HepG2 (cell line): Measurements from ENCODE around the gene IL2RA. TPM values are rescaled to one million over a fixed set of nuclear protein-coding genes. Genes with fewer than 3 reads are reported as not detected.
A peak's percentile ranks its signal among the peaks of the same experiment; 100 is the strongest.

Source experiments
- ATAC-seq: fragments of 200-7000 bp; cut with Tn5 transposase; 3 replicates; pipeline ENCODE4 v1.9.1; 2020; ENCODE audit warnings: mild to moderate bottlenecking, moderate library complexity
- BruUV-seq: library from RNA; stranded (reverse); fragments of 400-500 nt; replicated peaks from 2 replicates; lab custom pipeline; 2021; lab: Mats Ljungman, UMichigan
- CTCF ChIA-PET: fragments of 300-600 bp; formaldehyde crosslinking; extraction: SDS; loops from one replicate; lab custom pipeline; 2021; ENCODE audit warnings: low total read pairs, inconsistent platforms, low intra/inter-chr PET ratio; lab: Yijun Ruan, JAX
- POLR2A ChIA-PET: fragments of 350-600 bp; sonication (Branson Sonifier 250); formaldehyde crosslinking; loops from one replicate; lab custom pipeline; 2020; ENCODE audit warnings: antibody characterized with exemption, inconsistent platforms; lab: Yijun Ruan, JAX
- DNase-seq: peaks from one replicate; pipeline ENCODE4 v3.0.0-alpha.2; 2015; ENCODE audit warnings: low spot score
- FAIRE-seq: peaks from 3 replicates; lab custom pipeline; 2011; peaks lifted over from hg19 to GRCh38; lab: Jason Lieb, UNC
- H2AFZ ChIP-seq: one replicate; pipeline ENCODE4 v1.6.1; 2011; ENCODE audit warnings: low read length, inconsistent platforms
- H3K27ac ChIP-seq: fragments of 300-600 bp; 3 replicates; pipeline ENCODE4 v1.8.0; 2011; ENCODE audit warnings: mixed run types, mild to moderate bottlenecking, mixed read lengths, low read length, inconsistent platforms; ENCODE audit not compliant: insufficient read depth; ENCODE audit errors: extremely low read length
- H3K27me3 ChIP-seq, 2 experiments: fragments of 200-600 bp in 1 of 2; 2 replicates in 1 of 2; 3 replicates in 1 of 2; pipeline versions ENCODE4 v1.6.0 to v1.8.0; 2011; ENCODE audit warnings: low read length in 2 of 2, mild to moderate bottlenecking in 2 of 2, moderate library complexity in 2 of 2, inconsistent platforms in 1 of 2; ENCODE audit not compliant: insufficient read depth in 2 of 2, control insufficient read depth in 1 of 2
- H3K36me3 ChIP-seq, 2 experiments: fragments of 200-600 bp in 1 of 2; replicated peaks in 1 of 2; 2 replicates in 1 of 2; 3 replicates in 1 of 2; pipeline versions ENCODE4 v1.5.1 to v1.8.0; 2011; ENCODE audit warnings: low read length in 2 of 2, inconsistent platforms in 1 of 2; ENCODE audit not compliant: insufficient read depth in 2 of 2, control insufficient read depth in 1 of 2
- H3K4me1 ChIP-seq: 2 replicates; pipeline ENCODE4 v1.5.1; 2012; ENCODE audit warnings: low read length, inconsistent platforms; ENCODE audit not compliant: insufficient read depth
- H3K4me2 ChIP-seq: 2 replicates; pipeline ENCODE4 v1.6.0; 2011; ENCODE audit warnings: low read depth, low read length, inconsistent platforms
- H3K4me3 ChIP-seq, 3 experiments: fragments of 200-600 bp in 1 of 3; sonication (generic), shearing (Covaris generic) in 1 of 3; replicated peaks in 1 of 3; 2 replicates each; pipeline ENCODE4 v1.5.1; 2011 to 2016; ENCODE audit warnings: low read length in 3 of 3, inconsistent platforms in 2 of 3, low read depth in 2 of 3, mild to moderate bottlenecking in 2 of 3, control low read depth in 1 of 3, mixed read lengths in 1 of 3; ENCODE audit not compliant: insufficient read depth in 1 of 3
- H3K79me2 ChIP-seq: one replicate; pipeline ENCODE4 v1.6.1; 2011; ENCODE audit warnings: low read length, inconsistent platforms; ENCODE audit not compliant: insufficient read depth
- H3K9ac ChIP-seq: 2 replicates; pipeline ENCODE4 v1.6.0; 2011; ENCODE audit warnings: mild to moderate bottlenecking, low read depth, low read length, inconsistent platforms; ENCODE audit not compliant: insufficient read depth
- H3K9me3 ChIP-seq: 2 replicates; pipeline ENCODE4 v1.5.1; 2012; ENCODE audit warnings: mild to moderate bottlenecking, low read length
- H4K20me1 ChIP-seq: 2 replicates; pipeline ENCODE4 v1.6.0; 2011; ENCODE audit warnings: inconsistent platforms, mild to moderate bottlenecking, low read length, moderate library complexity; ENCODE audit not compliant: insufficient read depth
- BCL6 ChIP-seq: IDR thresholded peaks from 2 replicates; pipeline ENCODE4 v1.6.1; 2016; ENCODE audit warnings: missing genetic modification reagents, missing compliant biosample characterization
- ERF ChIP-seq: IDR thresholded peaks from 2 replicates; pipeline ENCODE4 v1.6.1; 2018; ENCODE audit warnings: missing biosample characterization, missing genetic modification reagents
- FOSL2 ChIP-seq: sonication (generic); formaldehyde crosslinking; IDR thresholded peaks from 2 replicates; pipeline ENCODE4 v1.4.0; 2020; ENCODE audit warnings: missing genetic modification reagents
- FOXA1 ChIP-seq, 2 experiments: fragments of 450-650 bp in 1 of 2; sonication (generic) in 1 of 2; formaldehyde crosslinking in 1 of 2; IDR thresholded peaks; 2 replicates each; pipeline versions ENCODE4 v1.4.0 to v1.6.1; 2016 to 2020; ENCODE audit warnings: missing genetic modification reagents in 1 of 2
- PAF1 ChIP-seq: IDR thresholded peaks from 2 replicates; pipeline ENCODE4 v1.6.1; 2016; ENCODE audit warnings: missing genetic modification reagents, missing compliant biosample characterization
- RAD51 ChIP-seq: fragments of 450-650 bp; IDR thresholded peaks from 2 replicates; pipeline ENCODE4 v1.6.1; 2016; ENCODE audit warnings: borderline replicate concordance
- RBM22 ChIP-seq: fragments of 200-400 bp; formaldehyde crosslinking; optimal IDR thresholded peaks from 2 replicates; pipeline ENCODE3; 2017; ENCODE audit warnings: mild to moderate bottlenecking, low read length, moderate library complexity
- REXO4 ChIP-seq: sonication (generic); formaldehyde crosslinking; IDR thresholded peaks from 2 replicates; pipeline ENCODE4 v1.8.0; 2022; ENCODE audit warnings: missing genetic modification reagents, mild to moderate bottlenecking, borderline replicate concordance
- RFX3 ChIP-seq: IDR thresholded peaks from 2 replicates; pipeline ENCODE4 v1.6.1; 2016; ENCODE audit warnings: missing biosample characterization, missing genetic modification reagents
- SRSF4 ChIP-seq: fragments of 200-400 bp; formaldehyde crosslinking; IDR thresholded peaks from one replicate; pipeline ENCODE4 v1.6.1; 2018; ENCODE audit warnings: mild to moderate bottlenecking, low read depth, low read length, moderate library complexity; ENCODE audit not compliant: poor library complexity, severe bottlenecking
- SYNCRIP ChIP-seq: fragments of 200-400 bp; formaldehyde crosslinking; IDR thresholded peaks from 2 replicates; pipeline ENCODE4 v1.6.1; 2018; ENCODE audit warnings: mild to moderate bottlenecking, low read depth, low read length; ENCODE audit not compliant: insufficient read depth
- TEF ChIP-seq: sonication (generic); formaldehyde crosslinking; IDR thresholded peaks from 2 replicates; pipeline ENCODE4 v1.5.0; 2020; ENCODE audit warnings: missing genetic modification reagents
- TGIF2 ChIP-seq: IDR thresholded peaks from 2 replicates; pipeline ENCODE4 v1.6.1; 2016; ENCODE audit warnings: control low read depth, missing compliant biosample characterization
- TMF1 ChIP-seq: sonication (generic); formaldehyde crosslinking; IDR thresholded peaks from 2 replicates; pipeline ENCODE4 v1.8.1; 2022; ENCODE audit warnings: low read depth, missing genetic modification reagents
- ZFP1 ChIP-seq: IDR thresholded peaks from 2 replicates; pipeline ENCODE4 v1.6.1; 2016
- ZNF510 ChIP-seq: sonication (generic); formaldehyde crosslinking; IDR thresholded peaks from 2 replicates; pipeline ENCODE4 v1.4.0; 2020; ENCODE audit warnings: low read depth, mild to moderate bottlenecking, missing genetic modification reagents
- ZNF572 ChIP-seq: sonication (generic); formaldehyde crosslinking; IDR thresholded peaks from 2 replicates; pipeline ENCODE4 v1.5.1; 2020; ENCODE audit warnings: mild to moderate bottlenecking, missing genetic modification reagents
- ZSCAN22 ChIP-seq: sonication (generic); formaldehyde crosslinking; IDR thresholded peaks from 2 replicates; pipeline ENCODE4 v1.4.0; 2020; ENCODE audit warnings: mild to moderate bottlenecking, missing genetic modification reagents
- WGBS: methylation state at CpG from one replicate; pipeline ENCODE4 v1.1.6; 2017; ENCODE audit warnings: low lambda C conversion rate; 5-methylcytosine and 5-hydroxymethylcytosine counted together
- in situ Hi-C: cut with HindIII; loops from 2 replicates; pipeline ENCODE4 v1.10.0; 2017; ENCODE audit warnings: low pct_unique_long_range_greater_than_20kb; ENCODE audit not compliant: extremely low pct_ligation_motif_present
- intact Hi-C: fragments of 100-400 bp; cut with micrococcal nuclease; formaldehyde crosslinking; loops from one replicate; pipeline ENCODE4 v1.10.0; 2022; ENCODE audit not compliant: unreplicated experiment
- polyA plus RNA-seq, 8 experiments: library from polyadenylated mRNA; depleted of rRNA in 3 of 8; stranded (reverse) in 7 of 8; unstranded in 1 of 8; fragments of >200 nt; fragmentation: Illumina TruSeq in 4 of 8; extraction: Trizol in 4 of 8; gene quantifications; 2 replicates each; pipeline versions ENCODE4 v1.2.1 to v1.2.3, GENCODE V29; 2011 to 2016; ENCODE audit warnings: low read depth in 4 of 8, missing spikeins in 1 of 8, mixed read lengths in 1 of 8; ENCODE audit not compliant: insufficient read depth in 1 of 8
- total RNA-seq, 5 experiments: library from RNA; depleted of rRNA; stranded (reverse); fragments of >200 nt; fragmentation: Illumina TruSeq; extraction: Trizol; gene quantifications; 2 replicates each; pipeline ENCODE4 v1.2.3, GENCODE V29; 2016; ENCODE audit warnings: low read depth in 1 of 5
- TF ChIP-seq, protein P1 (sequence below): sonication (generic); formaldehyde crosslinking; IDR thresholded peaks from 2 replicates; pipeline ENCODE4 v1.4.0; 2020; ENCODE audit warnings: mild to moderate bottlenecking, missing genetic modification reagents
- TF ChIP-seq, protein P2 (sequence below): sonication (generic); formaldehyde crosslinking; IDR thresholded peaks from 2 replicates; pipeline ENCODE4 v1.8.1; 2023; ENCODE audit warnings: mild to moderate bottlenecking, inconsistent platforms, moderate library complexity, missing genetic modification reagents, borderline replicate concordance

IL2RA gene
- total and polyA plus RNA-seq, 2 of the 13 experiments (the other 11 are each of a cell fraction or from before 2014, with no cell fraction given): not detected

DNA sequence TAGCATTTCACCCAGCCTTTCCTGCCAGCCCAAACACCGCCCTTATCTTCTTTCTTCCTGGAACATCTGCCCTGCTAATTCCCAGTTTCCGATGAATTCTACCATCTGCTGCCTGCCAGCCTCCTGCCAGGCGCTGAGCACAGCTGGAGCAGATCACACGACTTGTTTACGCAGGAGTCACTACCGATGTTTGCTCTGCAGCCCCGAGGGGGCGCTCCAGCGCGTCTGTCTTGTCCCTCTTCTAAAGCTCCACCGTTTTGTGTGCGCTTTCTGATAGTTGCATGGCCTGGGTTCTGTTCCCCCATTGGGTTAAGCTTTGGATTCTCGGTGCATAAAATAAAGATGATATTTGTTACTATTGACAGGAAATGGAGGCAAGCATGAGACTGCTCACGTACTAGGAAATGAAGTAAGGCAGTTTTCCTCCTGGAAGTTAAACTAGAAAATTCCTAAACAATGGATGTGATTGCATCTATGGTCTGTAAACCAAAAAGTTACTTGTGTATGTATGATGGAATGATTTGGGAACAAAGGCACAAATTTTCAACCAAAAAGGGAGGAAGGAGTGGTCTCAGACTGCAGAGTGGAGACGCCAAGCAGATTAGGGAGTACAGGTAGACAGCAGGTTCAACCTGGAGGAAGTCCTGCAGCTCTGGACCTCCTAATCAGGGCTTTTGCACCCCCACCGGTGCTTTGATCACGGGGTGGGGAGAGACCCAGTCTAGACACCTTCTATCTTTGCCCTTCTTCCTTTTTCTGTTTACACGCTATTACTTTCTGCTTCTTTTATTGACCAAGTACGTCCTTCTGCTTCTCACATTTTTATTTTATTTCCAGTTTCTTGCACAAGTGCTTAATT lies 24.4 kb upstream of the IL2RA start (continued):
- TF ChIP-seq FOXA1 (IDR thresholded peaks at IDR 0.05) (no peak), FOXA1 (CRISPR knock-in tag; IDR thresholded peaks at IDR 0.05) (peak; percentile 90), ZFP1 (no peak), BCL6 (CRISPR knock-in tag) (no peak), RFX3 (no peak), RAD51 (no peak), ERF (CRISPR knock-in tag) (no peak), REXO4 (CRISPR knock-in tag) (no peak)

DNA sequence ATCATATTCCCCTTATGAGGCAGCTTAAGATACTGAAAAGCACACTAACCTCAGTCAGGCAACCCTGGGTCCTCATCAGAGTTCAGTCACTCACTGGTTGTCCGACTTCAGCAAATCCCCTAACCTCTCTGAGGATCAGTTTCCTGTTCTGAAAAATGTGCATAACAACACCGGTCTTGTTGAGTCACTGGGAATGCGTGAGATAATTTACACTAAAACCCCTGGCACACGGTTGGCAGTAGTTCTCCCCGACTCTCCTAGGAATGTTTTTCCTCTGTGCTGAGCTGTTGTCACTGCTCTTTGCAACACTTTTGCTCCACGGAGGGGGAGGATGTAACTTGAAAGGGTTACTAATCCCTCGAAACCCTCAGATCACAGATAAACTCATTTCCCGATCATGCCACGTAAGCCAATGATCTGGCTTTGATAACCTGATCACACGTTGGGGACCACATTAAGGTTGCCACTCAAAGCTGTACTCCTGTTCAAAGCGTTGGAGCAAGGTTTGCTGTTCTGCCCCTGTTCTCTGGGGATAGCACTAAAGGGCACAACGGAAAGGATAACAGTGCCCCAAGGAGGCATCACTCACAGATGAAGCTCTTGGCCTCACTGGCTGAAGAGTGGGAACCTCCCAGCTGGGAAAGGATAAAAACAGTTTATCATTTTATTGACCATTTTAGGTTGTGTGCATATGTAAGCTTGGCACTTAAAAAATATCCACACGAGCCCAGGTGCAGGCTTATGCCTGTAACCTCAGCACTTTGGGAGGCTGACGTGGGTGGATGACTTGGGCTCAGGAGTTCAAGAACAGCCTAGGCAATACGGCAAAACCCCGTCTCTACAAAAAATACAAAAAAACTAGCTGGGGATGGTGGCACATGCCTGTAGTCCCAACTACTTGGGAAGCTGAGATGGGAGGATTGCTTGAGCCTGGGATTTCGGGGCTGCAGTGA lies 21.6 kb upstream of the IL2RA start:
- ChIA-PET POLR2A (no interaction called here), CTCF (no interaction called here)
- Histone ChIP-seq H3K79me2 (no peaks in the 10 kb centered on the region), H3K4me3 (no peak overlapping the region), H2AFZ (no peak overlapping the region), H3K4me2 (no peak overlapping the region), H3K36me3 (no peaks in the 10 kb centered on the region), H3K9me3 (no peaks in the 10 kb centered on the region), H4K20me1 (no peaks in the 10 kb centered on the region), H3K27ac (no peak overlapping the region), H3K4me1 (peaks cover 10% of the 10 kb centered on the region), H3K9ac (no peak overlapping the region), H3K27me3 (peaks cover 0 to 37% of the 10 kb centered on the region in 2 experiments)
- no TSS peak for BruUV-seq
- intact Hi-C loops: loop anchor here (10.0 kb wide), 1 partner anchor 139 kb away; no protein-coding TSS in a partner anchor
- in situ Hi-C loops: no loop called here
- 7% methylated on average over 12 of the region's 17 CpGs for WGBS
- ATAC-seq (no peak), DNase-seq (no peak), FAIRE-seq (no peak)
- TF ChIP-seq ZNF510 (CRISPR knock-in tag): no peak
- TF ChIP-seq TMF1: no peak
- no peak for TF ChIP-seq PAF1
- TF ChIP-seq, protein P1, sequence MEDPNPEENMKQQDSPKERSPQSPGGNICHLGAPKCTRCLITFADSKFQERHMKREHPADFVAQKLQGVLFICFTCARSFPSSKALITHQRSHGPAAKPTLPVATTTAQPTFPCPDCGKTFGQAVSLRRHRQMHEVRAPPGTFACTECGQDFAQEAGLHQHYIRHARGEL (CRISPR knock-in tag): no peak
- TF ChIP-seq RBM22: no peak
- TF ChIP-seq ZSCAN22: no peak
- TF ChIP-seq ZNF572: no peak
- TF ChIP-seq SYNCRIP: no peak
- no peak for TF ChIP-seq TEF (CRISPR knock-in tag)
- TF ChIP-seq, protein P2, sequence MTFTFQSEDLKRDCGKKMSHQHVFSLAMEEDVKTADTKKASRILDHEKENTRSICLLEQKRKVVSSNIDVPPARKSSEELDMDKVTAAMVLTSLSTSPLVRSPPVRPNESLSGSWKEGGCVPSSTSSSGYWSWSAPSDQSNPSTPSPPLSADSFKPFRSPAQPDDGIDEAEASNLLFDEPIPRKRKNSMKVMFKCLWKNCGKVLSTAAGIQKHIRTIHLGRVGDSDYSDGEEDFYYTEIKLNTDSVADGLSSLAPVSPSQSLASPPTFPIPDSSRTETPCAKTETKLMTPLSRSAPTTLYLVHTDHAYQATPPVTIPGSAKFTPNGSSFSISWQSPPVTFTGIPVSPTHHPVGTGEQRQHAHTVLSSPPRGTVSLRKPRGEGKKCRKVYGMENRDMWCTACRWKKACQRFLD (CRISPR knock-in tag): no peak
- TF ChIP-seq TGIF2 (CRISPR knock-in tag): no peak
- no peak for TF ChIP-seq SRSF4
- no peak for TF ChIP-seq FOSL2 (CRISPR knock-in tag)
